ENCODE measurements around the gene GET4. TPM values are rescaled to one million over a fixed set of nuclear protein-coding genes. Genes with fewer than 3 reads are reported as not detected.

GET4 gene
- total RNA-seq, 1 experiment from 2014 or later: 130 TPM

DNA sequence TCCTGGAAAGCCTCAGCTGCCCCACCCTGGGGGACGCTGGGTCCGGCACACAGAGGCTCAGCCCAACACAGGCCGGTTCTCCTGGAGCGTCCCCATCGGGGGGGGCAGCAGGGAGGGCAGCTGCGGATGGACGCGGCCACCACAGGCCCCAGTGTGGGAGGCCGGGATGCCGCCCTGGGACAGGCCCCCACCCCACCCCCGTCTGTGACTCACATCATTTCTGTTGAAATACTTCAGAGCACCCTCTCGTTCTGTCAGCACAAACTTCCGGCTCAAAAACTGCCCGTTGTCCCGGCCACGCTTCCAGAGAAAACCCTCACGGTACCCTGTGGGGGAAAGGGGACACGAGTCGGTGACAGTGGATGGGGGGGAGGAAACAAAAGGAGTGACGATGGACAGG, 28.5 kb downstream of the GET4 start:
- Mint-ChIP-seq H3K4me3 (ENCODE audit: unreplicated experiment) (no peak overlapping the region), H3K27ac (ENCODE audit: unreplicated experiment) (no peak overlapping the region), H3K4me1 (ENCODE audit: low read depth, unreplicated experiment) (no peaks in the 10 kb centered on the region), H3K27me3 (ENCODE audit: insufficient read depth, unreplicated experiment) (no peaks in the 10 kb centered on the region), H3K36me3 (ENCODE audit: insufficient read depth, unreplicated experiment) (peaks cover 24% of the 10 kb centered on the region), H3K9me3 (ENCODE audit: unreplicated experiment) (no peaks in the 10 kb centered on the region)
- BruUV-seq (replicated peaks): no TSS peak
- CTCF ChIA-PET: no interaction called here
- Histone ChIP-seq H3K9me3 (no peaks in the 10 kb centered on the region), H3K4me1 (no peaks in the 10 kb centered on the region), H3K4me3 (ENCODE audit: low read depth, low read length) (no peak overlapping the region), H3K36me3 (ENCODE audit: control insufficient read depth, insufficient read depth, low read length) (no peaks in the 10 kb centered on the region), H3K27me3 (replicated peaks; ENCODE audit: control insufficient read depth, insufficient read depth, low read length) (no peaks in the 10 kb centered on the region)
- no peak for DNase-seq
- TF ChIP-seq, protein P1, sequence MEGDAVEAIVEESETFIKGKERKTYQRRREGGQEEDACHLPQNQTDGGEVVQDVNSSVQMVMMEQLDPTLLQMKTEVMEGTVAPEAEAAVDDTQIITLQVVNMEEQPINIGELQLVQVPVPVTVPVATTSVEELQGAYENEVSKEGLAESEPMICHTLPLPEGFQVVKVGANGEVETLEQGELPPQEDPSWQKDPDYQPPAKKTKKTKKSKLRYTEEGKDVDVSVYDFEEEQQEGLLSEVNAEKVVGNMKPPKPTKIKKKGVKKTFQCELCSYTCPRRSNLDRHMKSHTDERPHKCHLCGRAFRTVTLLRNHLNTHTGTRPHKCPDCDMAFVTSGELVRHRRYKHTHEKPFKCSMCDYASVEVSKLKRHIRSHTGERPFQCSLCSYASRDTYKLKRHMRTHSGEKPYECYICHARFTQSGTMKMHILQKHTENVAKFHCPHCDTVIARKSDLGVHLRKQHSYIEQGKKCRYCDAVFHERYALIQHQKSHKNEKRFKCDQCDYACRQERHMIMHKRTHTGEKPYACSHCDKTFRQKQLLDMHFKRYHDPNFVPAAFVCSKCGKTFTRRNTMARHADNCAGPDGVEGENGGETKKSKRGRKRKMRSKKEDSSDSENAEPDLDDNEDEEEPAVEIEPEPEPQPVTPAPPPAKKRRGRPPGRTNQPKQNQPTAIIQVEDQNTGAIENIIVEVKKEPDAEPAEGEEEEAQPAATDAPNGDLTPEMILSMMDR (IDR thresholded peaks at IDR 0.05; ENCODE audit: insufficient read depth in 1 of 2, low read depth in 1 of 2, low read length in 1 of 2, severe bottlenecking in 1 of 2, unreplicated experiment in 1 of 2): no peak
- POLR2A ChIA-PET: no interaction called here
- intact Hi-C loops (cut with micrococcal nuclease; ENCODE audit: unreplicated experiment): no loop called here

GRCh38 chr7:906776-907157, 30.4 kb downstream of the GET4 start:
- ChIA-PET CTCF (no interaction called here), POLR2A (no interaction called here)
- Mint-ChIP-seq H3K4me3 (ENCODE audit: unreplicated experiment) (no peak overlapping the region), H3K4me1 (ENCODE audit: low read depth, unreplicated experiment) (no peaks in the 10 kb centered on the region), H3K36me3 (ENCODE audit: insufficient read depth, unreplicated experiment) (peaks cover 7% of the 10 kb centered on the region), H3K9me3 (ENCODE audit: unreplicated experiment) (no peaks in the 10 kb centered on the region), H3K27ac (ENCODE audit: unreplicated experiment) (no peak overlapping the region), H3K27me3 (ENCODE audit: insufficient read depth, unreplicated experiment) (no peaks in the 10 kb centered on the region)
- H3K4me3 ChIP-seq (ENCODE audit: low read depth, low read length): no peak overlapping the region
- intact Hi-C loops (cut with micrococcal nuclease; ENCODE audit: unreplicated experiment): no loop called here
- no peaks in the 10 kb centered on the region for H3K36me3 ChIP-seq (ENCODE audit: control insufficient read depth, insufficient read depth, low read length)
- no TSS peak for BruUV-seq (replicated peaks)
- no peak for DNase-seq
- H3K4me1 ChIP-seq: no peaks in the 10 kb centered on the region
- TF ChIP-seq, protein P1 (IDR thresholded peaks at IDR 0.05; ENCODE audit: insufficient read depth in 1 of 2, low read depth in 1 of 2, low read length in 1 of 2, severe bottlenecking in 1 of 2, unreplicated experiment in 1 of 2): no peak
- no peaks in the 10 kb centered on the region for H3K27me3 ChIP-seq (replicated peaks; ENCODE audit: control insufficient read depth, insufficient read depth, low read length)
- H3K9me3 ChIP-seq: no peaks in the 10 kb centered on the region

- no TSS peak for BruUV-seq (replicated peaks)
- no peaks in the 10 kb centered on the region for H3K4me1 Mint-ChIP-seq (ENCODE audit: low read depth, unreplicated experiment)
- intact Hi-C loops (cut with micrococcal nuclease; ENCODE audit: unreplicated experiment): no loop called here
- H3K27me3 ChIP-seq (replicated peaks; ENCODE audit: control insufficient read depth, insufficient read depth, low read length): no peaks in the 10 kb centered on the region
- no peak overlapping the region for H3K4me3 Mint-ChIP-seq (ENCODE audit: unreplicated experiment)
- H3K27ac Mint-ChIP-seq (ENCODE audit: unreplicated experiment): no peak overlapping the region
- TF ChIP-seq, protein P1 (IDR thresholded peaks at IDR 0.05; ENCODE audit: insufficient read depth in 1 of 2, low read depth in 1 of 2, low read length in 1 of 2, severe bottlenecking in 1 of 2, unreplicated experiment in 1 of 2): no peak
- no peaks in the 10 kb centered on the region for H3K9me3 ChIP-seq
- H3K9me3 Mint-ChIP-seq (ENCODE audit: unreplicated experiment): no peaks in the 10 kb centered on the region
- H3K36me3 Mint-ChIP-seq (ENCODE audit: insufficient read depth, unreplicated experiment): peaks cover 8% of the 10 kb centered on the region
- no peaks in the 10 kb centered on the region for H3K4me1 ChIP-seq
- no peak for DNase-seq
- no peaks in the 10 kb centered on the region for H3K27me3 Mint-ChIP-seq (ENCODE audit: insufficient read depth, unreplicated experiment)
- ChIA-PET CTCF (no interaction called here), POLR2A (no interaction called here)
- no peak overlapping the region for H3K4me3 ChIP-seq (ENCODE audit: low read depth, low read length)
- H3K36me3 ChIP-seq (ENCODE audit: control insufficient read depth, insufficient read depth, low read length): no peaks in the 10 kb centered on the region
Observed at GRCh38 chr7:907158-907980, 31.0 kb downstream of the GET4 start.
